Trophoblast cell (in vitro differentiated cells and primary cell): ENCODE data around the gene HSPA2.

Experiments
- DNase-seq, 2 donors: peaks; one replicate each; pipeline ENCODE4 v3.0.0-alpha.2; 2016
- H2AFZ ChIP-seq: 2 replicates; pipeline ENCODE4 v1.6.1; 2013; ENCODE audit warnings: low read length, moderate library complexity, mild to moderate bottlenecking; ENCODE audit not compliant: insufficient read depth, poor library complexity
- H2AK5ac ChIP-seq: 2 replicates; pipeline ENCODE4 v1.6.1; 2013; ENCODE audit warnings: mild to moderate bottlenecking, low read length
- H2BK120ac ChIP-seq: 2 replicates; pipeline ENCODE4 v1.6.1; 2013; ENCODE audit warnings: low read length, mild to moderate bottlenecking, moderate library complexity; ENCODE audit not compliant: insufficient read depth, poor library complexity
- H2BK12ac ChIP-seq: 2 replicates; pipeline ENCODE4 v1.6.1; 2013; ENCODE audit warnings: mild to moderate bottlenecking, low read length, moderate library complexity
- H2BK5ac ChIP-seq: 2 replicates; pipeline ENCODE4 v1.6.1; 2013; ENCODE audit warnings: low read length, low read depth, moderate library complexity, mild to moderate bottlenecking; ENCODE audit not compliant: poor library complexity
- H3K14ac ChIP-seq: 2 replicates; pipeline ENCODE4 v1.6.1; 2013; ENCODE audit warnings: mild to moderate bottlenecking, low read length
- H3K18ac ChIP-seq: 2 replicates; pipeline ENCODE4 v1.6.1; 2013; ENCODE audit warnings: mild to moderate bottlenecking, low read length
- H3K23ac ChIP-seq: 2 replicates; pipeline ENCODE4 v1.6.1; 2013; ENCODE audit warnings: low read length
- H3K27ac ChIP-seq: 2 replicates; pipeline ENCODE4 v1.5.1; 2013; ENCODE audit warnings: low read depth, mild to moderate bottlenecking, inconsistent platforms, low read length, moderate library complexity
- H3K27me3 ChIP-seq: 2 replicates; pipeline ENCODE4 v1.6.1; 2013; ENCODE audit warnings: inconsistent platforms, mild to moderate bottlenecking, low read length, moderate library complexity; ENCODE audit not compliant: insufficient read depth
- H3K36me3 ChIP-seq, 2 experiments: 1 replicate in 1 of 2; 2 replicates in 1 of 2; pipeline ENCODE4 v1.6.1; 2013; ENCODE audit warnings: low read length in 2 of 2, mild to moderate bottlenecking in 2 of 2, moderate library complexity in 1 of 2; ENCODE audit not compliant: insufficient read depth in 2 of 2, control insufficient read depth in 1 of 2
- H3K4ac ChIP-seq: 2 replicates; pipeline ENCODE4 v1.6.1; 2013; ENCODE audit warnings: low read depth, mild to moderate bottlenecking, low read length, moderate library complexity
- H3K4me1 ChIP-seq, 2 experiments: 1 replicate in 1 of 2; 2 replicates in 1 of 2; pipeline ENCODE4 v1.6.1; 2013; ENCODE audit warnings: low read length in 2 of 2, mild to moderate bottlenecking in 2 of 2, moderate library complexity in 1 of 2; ENCODE audit not compliant: insufficient read depth in 2 of 2, control insufficient read depth in 1 of 2
- H3K4me2 ChIP-seq: 2 replicates; pipeline ENCODE4 v1.6.1; 2013; ENCODE audit warnings: inconsistent platforms, mild to moderate bottlenecking, low read length, moderate library complexity
- H3K4me3 ChIP-seq: 2 replicates; pipeline ENCODE4 v1.5.1; 2013; ENCODE audit warnings: mild to moderate bottlenecking, low read depth, low read length, inconsistent platforms
- H3K79me1 ChIP-seq: one replicate; pipeline ENCODE4 v1.6.1; 2013; ENCODE audit warnings: low read length
- H3K79me2 ChIP-seq: 2 replicates; pipeline ENCODE4 v1.6.1; 2013; ENCODE audit warnings: low read length, mild to moderate bottlenecking; ENCODE audit not compliant: control insufficient read depth, insufficient read depth, poor library complexity
- H3K9ac ChIP-seq: 2 replicates; pipeline ENCODE4 v1.6.1; 2013; ENCODE audit warnings: mild to moderate bottlenecking, low read length
- H3K9me3 ChIP-seq: 2 replicates; pipeline ENCODE4 v1.6.1; 2013; ENCODE audit warnings: low read depth, mild to moderate bottlenecking, control low read depth, inconsistent platforms, low read length; ENCODE audit not compliant: insufficient read depth
- H4K12ac ChIP-seq: 2 replicates; pipeline ENCODE4 v1.6.1; 2013; ENCODE audit warnings: low read depth, mild to moderate bottlenecking, low read length, moderate library complexity
- H4K8ac ChIP-seq: 2 replicates; pipeline ENCODE4 v1.6.1; 2013; ENCODE audit warnings: low read depth, mild to moderate bottlenecking, low read length, moderate library complexity
- H4K91ac ChIP-seq: one replicate; pipeline ENCODE4 v1.6.1; 2013; ENCODE audit warnings: low read depth, mild to moderate bottlenecking, low read length, moderate library complexity
- WGBS: extraction: QIAGEN DNeasy Blood & Tissue Kit; methylation state at CpG from one replicate; pipeline ENCODE4 v1.1.7; 2013; ENCODE audit warnings: missing lambda C conversion rate; ENCODE audit not compliant: insufficient read length, insufficient coverage; ENCODE audit errors: extremely low coverage; 5-methylcytosine and 5-hydroxymethylcytosine counted together

Gene HSPA2

GRCh38 chr14:64502887-64503433 lies 37.6 kb upstream of the HSPA2 start:
- Histone ChIP-seq H3K14ac (peak overlapping the region; percentile 98), H3K18ac (peak overlapping the region; percentile 96), H3K79me1 (peaks cover 33% of the 10 kb centered on the region), H3K27ac (peak overlapping the region; percentile 100), H3K4me3 (peak overlapping the region; percentile 93), H3K4me1 (peaks cover 9 to 11% of the 10 kb centered on the region in 2 experiments), H4K8ac (peak overlapping the region; percentile 95), H3K9ac (peak overlapping the region; percentile 50), H3K79me2 (peaks cover 32% of the 10 kb centered on the region), H2BK5ac (peak overlapping the region; percentile 98), H2BK12ac (no peak overlapping the region), H3K9me3 (no peaks in the 10 kb centered on the region), H4K91ac (peak overlapping the region; percentile 100), H3K36me3 (no peaks in the 10 kb centered on the region), H3K27me3 (no peaks in the 10 kb centered on the region), H3K4ac (peak overlapping the region; percentile 96), H4K12ac (peak overlapping the region; percentile 31), H2AFZ (no peak overlapping the region), H2AK5ac (peak overlapping the region; percentile 88), H2BK120ac (peak overlapping the region; percentile 45), H3K23ac (no peak overlapping the region), H3K4me2 (peak overlapping the region; percentile 99)
- peak; percentile 68 to 77 for DNase-seq
- no CpG with 5 or more reads among the region's 29 CpGs for WGBS

GRCh38 chr14:64503434-64504309 lies 36.9 kb upstream of the HSPA2 start, which contains the start of gene ZBTB25:
Gene ZBTB25, minus strand, starts transcription at chr14:64503838. Its CDS starts 13,305 bp downstream, at chr14:64490533.
- H3K27ac ChIP-seq = peak within 1 kb of the TSS; percentile 100
- peak; percentile 91 to 93 for DNase-seq
- H3K79me2 ChIP-seq = peaks cover 32% of the 10 kb centered on the region
- peak within 1 kb of the TSS; percentile 98 for H3K14ac ChIP-seq
- H2BK120ac ChIP-seq = peak within 1 kb of the TSS; percentile 45
- no peaks in the 10 kb centered on the region for H3K27me3 ChIP-seq
- H2BK5ac ChIP-seq = peak within 1 kb of the TSS; percentile 98
- H3K4me2 ChIP-seq = peak within 1 kb of the TSS; percentile 99
- peaks cover 33% of the 10 kb centered on the region for H3K79me1 ChIP-seq
- peak within 1 kb of the TSS; percentile 95 for H4K8ac ChIP-seq
- H3K9ac ChIP-seq = peak within 1 kb of the TSS; percentile 100
- H2BK12ac ChIP-seq = peak within 1 kb of the TSS; percentile 67
- peak within 1 kb of the TSS; percentile 97 for H4K12ac ChIP-seq
- H3K18ac ChIP-seq = peak within 1 kb of the TSS; percentile 96
- H4K91ac ChIP-seq = peak within 1 kb of the TSS; percentile 100
- peak within 1 kb of the TSS; percentile 93 for H3K4me3 ChIP-seq
- H3K4me1 ChIP-seq = peaks cover 9 to 11% of the 10 kb centered on the region in 2 experiments
- no peaks in the 10 kb centered on the region for H3K9me3 ChIP-seq
- peak within 1 kb of the TSS; percentile 82 for H2AFZ ChIP-seq
- WGBS = no CpG with 5 or more reads among the region's 87 CpGs
- no peaks in the 10 kb centered on the region for H3K36me3 ChIP-seq
- H3K23ac ChIP-seq = no peak within 1 kb of the TSS
- H3K4ac ChIP-seq = peak within 1 kb of the TSS; percentile 97
- H2AK5ac ChIP-seq = peak within 1 kb of the TSS; percentile 98

GRCh38 chr14:64504310-64504896 lies 36.1 kb upstream of the HSPA2 start, which contains the start of gene ZBTB1:
Gene ZBTB1, plus strand, starts transcription at chr14:64504770. Its CDS starts 16,735 bp downstream, at chr14:64521505.
- Histone ChIP-seq H2AFZ (peak within 1 kb of the TSS; percentile 82), H3K14ac (peak within 1 kb of the TSS; percentile 98), H3K79me1 (peaks cover 35% of the 10 kb centered on the region), H4K91ac (peak within 1 kb of the TSS; percentile 100), H3K79me2 (peaks cover 37% of the 10 kb centered on the region), H3K9ac (peak within 1 kb of the TSS; percentile 100), H3K36me3 (no peaks in the 10 kb centered on the region), H3K23ac (peak within 1 kb of the TSS; percentile 37), H3K4ac (peak within 1 kb of the TSS; percentile 97), H2AK5ac (peak within 1 kb of the TSS; percentile 98), H3K27ac (peak within 1 kb of the TSS; percentile 100), H4K8ac (peak within 1 kb of the TSS; percentile 95), H3K4me2 (peak within 1 kb of the TSS; percentile 99), H3K27me3 (no peaks in the 10 kb centered on the region), H4K12ac (peak within 1 kb of the TSS; percentile 97), H2BK5ac (peak within 1 kb of the TSS; percentile 98), H3K4me1 (peaks cover 13 to 15% of the 10 kb centered on the region in 2 experiments), H3K4me3 (peak within 1 kb of the TSS; percentile 93), H2BK12ac (peak within 1 kb of the TSS; percentile 67), H3K18ac (peak within 1 kb of the TSS; percentile 92), H3K9me3 (no peaks in the 10 kb centered on the region), H2BK120ac (peak within 1 kb of the TSS; percentile 45)
- no CpG with 5 or more reads among the region's 63 CpGs for WGBS
- DNase-seq = peak; percentile 86 to 88
